IPS DF 6.9 (cell line): ENCODE results near the gene MCF2L2.

Source experiments
- DNase-seq: peaks from one replicate; pipeline ENCODE4 v3.0.0-alpha.2; 2013; ENCODE audit warnings: low read depth, low spot score
- H3K27ac ChIP-seq: one replicate; pipeline ENCODE4 v1.5.1; 2013; ENCODE audit warnings: low read length, control low read depth
- H3K27me3 ChIP-seq: 2 replicates; pipeline ENCODE4 v1.6.1; 2013; ENCODE audit warnings: mild to moderate bottlenecking, low read length; ENCODE audit not compliant: control insufficient read depth, insufficient read depth
- H3K36me3 ChIP-seq: 2 replicates; pipeline ENCODE4 v1.6.1; 2013; ENCODE audit warnings: low read length; ENCODE audit not compliant: control insufficient read depth, insufficient read depth
- H3K4me1 ChIP-seq: 2 replicates; pipeline ENCODE4 v1.6.1; 2013; ENCODE audit warnings: low read length; ENCODE audit not compliant: control insufficient read depth, insufficient read depth
- H3K4me3 ChIP-seq: 2 replicates; pipeline ENCODE4 v1.5.1; 2013; ENCODE audit warnings: mild to moderate bottlenecking, low read length
- H3K9me3 ChIP-seq: 2 replicates; pipeline ENCODE4 v1.6.1; 2013; ENCODE audit warnings: low read length, inconsistent platforms; ENCODE audit not compliant: control insufficient read depth, insufficient read depth
- WGBS: extraction: QIAGEN DNeasy Blood & Tissue Kit; methylation state at CpG from one replicate; pipeline ENCODE4 v1.1.7; 2013; ENCODE audit warnings: mixed read lengths, missing lambda C conversion rate; ENCODE audit not compliant: insufficient read length, insufficient coverage; 5-methylcytosine and 5-hydroxymethylcytosine counted together

MCF2L2 gene

DNA sequence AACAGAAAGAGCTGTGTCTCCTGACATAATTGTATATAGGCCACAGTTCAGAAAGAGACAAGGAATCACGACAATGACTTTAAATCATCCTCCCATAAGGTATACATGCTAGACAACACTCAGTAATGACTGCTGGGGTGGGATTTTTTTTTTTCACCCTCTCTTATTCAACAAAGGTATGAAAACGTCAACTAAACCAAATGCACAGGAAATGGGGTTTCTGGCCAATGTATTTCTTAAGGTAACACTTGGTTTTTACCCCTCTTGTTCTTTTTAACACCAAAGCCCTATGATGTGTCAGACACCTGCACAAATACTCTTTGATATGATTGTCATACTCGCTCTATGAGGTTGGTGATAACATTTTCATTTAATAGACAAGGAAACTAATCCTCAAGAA is 78.3 kb downstream of the MCF2L2 start:
- no peaks in the 10 kb centered on the region for H3K9me3 ChIP-seq
- H3K27me3 ChIP-seq = no peaks in the 10 kb centered on the region
- H3K27ac ChIP-seq = no peak overlapping the region
- DNase-seq = no peak
- WGBS = no CpG with 5 or more reads among the region's 3 CpGs
- H3K4me3 ChIP-seq = no peak overlapping the region
- H3K4me1 ChIP-seq = no peaks in the 10 kb centered on the region
- H3K36me3 ChIP-seq = no peaks in the 10 kb centered on the region

DNA sequence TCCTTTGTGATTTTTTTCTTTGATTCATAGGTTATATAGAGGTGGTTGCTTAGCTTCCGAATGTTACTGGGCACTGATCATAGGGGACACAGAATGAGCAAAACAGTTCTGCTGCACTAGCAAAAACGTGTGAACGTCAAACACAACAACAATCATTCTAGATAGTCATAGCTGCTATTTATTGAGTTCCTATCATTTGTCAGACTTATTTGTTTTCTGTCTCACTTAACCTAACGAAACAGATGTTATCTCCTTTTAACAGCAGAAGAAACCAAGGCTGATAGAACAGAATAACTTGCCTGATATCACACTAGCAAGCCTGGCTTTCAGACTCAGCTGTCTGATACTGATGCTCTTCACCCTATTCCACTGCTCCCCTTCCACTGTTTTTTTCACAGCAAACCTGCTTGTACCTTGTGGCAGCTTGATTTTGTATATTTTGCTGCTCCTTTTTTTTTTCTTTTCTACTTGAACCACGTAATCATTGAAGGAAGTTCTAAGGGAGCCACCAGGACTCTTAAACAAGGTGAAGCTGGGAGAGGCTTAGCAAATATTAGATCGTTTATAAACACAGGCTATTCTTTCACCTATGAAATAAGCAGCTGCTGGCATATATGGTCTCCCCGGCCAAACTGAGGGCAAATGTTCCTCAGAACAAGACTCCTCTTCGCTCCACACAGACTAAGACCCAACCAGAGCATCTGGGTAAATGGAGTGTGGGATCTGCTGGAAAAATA is 78.8 kb downstream of the MCF2L2 start:
- Histone ChIP-seq H3K27ac (no peak overlapping the region), H3K4me1 (no peaks in the 10 kb centered on the region), H3K36me3 (no peaks in the 10 kb centered on the region), H3K27me3 (no peaks in the 10 kb centered on the region), H3K9me3 (no peaks in the 10 kb centered on the region), H3K4me3 (no peak overlapping the region)
- WGBS = no CpG with 5 or more reads among the region's 8 CpGs
- DNase-seq = no peak

DNA sequence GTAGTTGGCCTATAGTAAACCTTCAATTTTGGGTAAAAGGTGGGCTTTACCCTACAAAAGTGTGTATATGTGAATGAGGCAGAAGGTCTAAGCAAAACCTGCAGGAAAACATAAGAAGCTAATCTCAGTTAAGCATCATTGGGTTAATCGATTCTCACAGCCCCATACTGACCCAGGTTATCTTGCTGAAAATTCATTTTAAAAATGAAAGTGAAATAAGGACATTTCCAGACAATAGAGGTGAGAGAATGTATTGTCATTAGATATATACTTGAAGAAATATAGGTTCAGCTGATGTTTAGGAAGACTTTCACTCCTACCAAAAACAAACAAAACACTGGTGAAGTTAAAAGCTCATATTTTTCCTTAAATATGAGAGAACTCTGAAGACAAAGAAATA is 85.6 kb downstream of the MCF2L2 start:
- Histone ChIP-seq H3K4me1 (no peaks in the 10 kb centered on the region), H3K27ac (no peak overlapping the region), H3K27me3 (no peaks in the 10 kb centered on the region), H3K9me3 (no peaks in the 10 kb centered on the region), H3K4me3 (no peak overlapping the region), H3K36me3 (no peaks in the 10 kb centered on the region)
- no peak for DNase-seq
- WGBS = no CpG with 5 or more reads among the region's 1 CpG

DNA sequence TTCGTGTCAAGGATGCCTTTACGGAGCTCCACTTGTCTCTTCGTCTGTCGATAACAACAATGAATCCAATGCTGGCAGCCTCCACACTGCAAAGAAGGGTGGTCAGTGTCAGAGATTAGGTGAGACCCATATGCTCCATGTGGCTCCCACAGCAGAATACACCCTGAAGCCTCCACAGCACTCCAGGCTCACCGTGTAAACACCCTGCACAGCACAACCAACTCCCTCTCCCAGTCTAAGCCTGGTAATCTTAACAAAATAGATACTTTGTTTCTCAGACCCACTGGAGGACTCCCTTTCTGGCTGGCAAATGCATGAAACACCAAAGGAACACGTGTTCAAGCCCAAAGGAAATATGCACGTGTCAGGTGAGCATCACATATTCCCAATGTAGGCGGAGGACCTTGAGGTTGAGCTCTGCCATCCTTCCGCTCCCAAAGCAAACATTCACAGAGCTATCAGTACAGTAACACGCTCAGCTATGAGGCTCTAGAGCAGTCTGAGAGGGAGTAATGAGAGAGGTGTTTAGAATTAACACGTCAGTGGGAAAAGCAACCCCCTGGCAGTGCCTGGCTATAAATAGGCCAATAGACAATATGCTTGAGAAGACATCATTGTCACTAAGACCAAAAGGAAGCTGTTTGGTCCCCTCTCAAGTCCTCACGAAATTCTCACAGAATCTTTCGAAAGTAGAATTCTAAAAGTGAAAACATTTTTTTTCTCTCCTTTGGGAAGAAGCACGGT is 86.7 kb downstream of the MCF2L2 start:
- Histone ChIP-seq H3K4me1 (no peaks in the 10 kb centered on the region), H3K36me3 (no peaks in the 10 kb centered on the region), H3K27ac (no peak overlapping the region), H3K4me3 (no peak overlapping the region), H3K9me3 (no peaks in the 10 kb centered on the region), H3K27me3 (no peaks in the 10 kb centered on the region)
- no peak for DNase-seq
- no CpG with 5 or more reads among the region's 14 CpGs for WGBS

DNA sequence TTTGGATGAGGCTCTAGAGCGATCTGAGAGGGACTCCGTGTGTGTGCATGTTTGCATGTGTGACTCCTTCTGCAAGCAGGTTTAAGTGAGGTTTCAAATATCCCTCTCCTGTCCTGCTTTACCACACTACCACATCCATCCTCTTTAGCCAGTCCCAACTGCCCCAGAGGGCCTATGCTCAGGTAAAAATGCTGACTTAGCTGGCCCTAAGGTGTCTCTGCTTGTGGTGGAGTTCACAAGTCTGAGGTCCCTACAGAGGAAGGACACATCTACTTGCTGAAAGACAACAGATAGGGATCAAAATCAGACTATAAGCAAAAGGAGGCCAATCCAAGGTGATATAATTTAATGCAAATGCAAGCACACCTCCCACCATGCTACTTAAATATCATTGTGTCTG is 88.2 kb downstream of the MCF2L2 start:
- Histone ChIP-seq H3K27ac (no peak overlapping the region), H3K27me3 (no peaks in the 10 kb centered on the region), H3K4me1 (no peaks in the 10 kb centered on the region), H3K36me3 (no peaks in the 10 kb centered on the region), H3K9me3 (no peaks in the 10 kb centered on the region), H3K4me3 (no peak overlapping the region)
- no peak for DNase-seq
- no CpG with 5 or more reads among the region's 2 CpGs for WGBS

DNA sequence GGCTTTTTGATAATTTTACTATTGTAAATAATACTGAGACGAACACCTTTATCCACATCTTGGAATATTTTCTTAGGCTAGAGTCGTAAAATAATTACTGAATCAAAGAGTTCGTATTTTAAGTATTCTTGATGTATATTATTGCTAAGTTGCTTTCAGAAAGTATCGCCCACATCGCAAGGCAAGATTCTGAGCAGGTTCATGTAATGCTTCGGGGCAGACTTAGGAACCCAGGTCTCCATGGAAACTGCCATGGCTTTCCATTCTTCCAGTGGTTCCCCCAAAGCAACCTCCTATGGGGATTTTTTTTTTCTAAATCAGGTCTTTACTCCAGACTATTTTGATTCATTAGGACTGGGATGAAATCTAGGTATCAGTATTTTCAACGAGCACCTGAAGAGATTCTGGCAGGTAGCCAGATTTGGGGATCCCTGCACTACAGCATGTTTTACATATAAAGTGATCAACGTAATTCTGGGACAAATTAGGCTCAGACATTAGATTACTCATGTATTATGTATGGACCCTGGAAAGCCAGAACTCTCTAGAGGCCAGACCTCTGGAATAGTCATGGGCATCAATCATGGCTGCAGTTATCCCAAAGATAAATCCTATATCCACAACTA is 88.8 kb downstream of the MCF2L2 start:
- no peaks in the 10 kb centered on the region for H3K4me1 ChIP-seq
- no CpG with 5 or more reads among the region's 8 CpGs for WGBS

DNA sequence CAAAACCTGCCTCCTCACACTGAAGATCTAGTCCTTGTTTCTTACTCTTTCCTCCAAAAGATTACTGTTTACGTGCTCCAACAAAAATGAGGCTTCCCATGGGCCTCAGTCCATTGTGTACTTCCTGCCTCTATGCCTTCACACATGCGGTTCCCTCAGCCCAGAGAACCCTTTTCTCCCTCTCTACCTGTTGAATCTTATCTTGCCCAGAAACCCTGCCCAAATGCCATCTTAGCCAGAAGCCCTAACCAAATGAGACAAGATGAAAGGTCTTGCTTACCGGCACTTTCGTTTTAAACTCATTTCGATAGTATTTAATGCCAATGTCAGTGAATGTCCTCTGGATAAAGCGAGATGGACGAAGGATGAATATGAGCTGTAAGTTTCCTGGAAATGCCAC is 89.9 kb downstream of the MCF2L2 start:
- DNase-seq = no peak
- Histone ChIP-seq H3K36me3 (no peaks in the 10 kb centered on the region), H3K27ac (no peak overlapping the region), H3K27me3 (no peaks in the 10 kb centered on the region), H3K4me1 (no peaks in the 10 kb centered on the region), H3K4me3 (no peak overlapping the region), H3K9me3 (no peaks in the 10 kb centered on the region)
- WGBS = no CpG with 5 or more reads among the region's 7 CpGs

More for the DNA sequence above, 88.8 kb downstream of the MCF2L2 start:
- no peak for DNase-seq
- Histone ChIP-seq H3K9me3 (no peaks in the 10 kb centered on the region), H3K4me3 (no peak overlapping the region), H3K36me3 (no peaks in the 10 kb centered on the region), H3K27ac (no peak overlapping the region), H3K27me3 (no peaks in the 10 kb centered on the region)

DNA sequence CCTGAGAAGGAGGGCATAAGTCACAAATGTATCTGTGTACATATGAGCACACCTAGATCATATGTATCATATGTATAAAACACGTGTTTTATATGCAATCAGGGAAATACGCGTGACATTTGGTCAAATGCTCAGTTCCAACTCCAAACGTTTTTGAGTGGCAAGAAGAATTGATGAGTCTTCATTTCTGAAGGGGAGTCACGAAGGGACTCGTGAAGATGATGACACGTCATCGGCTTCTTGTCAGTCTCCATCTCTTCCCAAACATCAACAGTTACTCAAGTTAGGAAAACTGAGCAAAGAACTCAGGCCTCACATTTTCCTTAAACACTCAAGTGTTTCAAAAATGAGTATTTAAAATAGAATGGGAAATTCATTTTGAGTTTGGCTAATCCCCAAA is 95.9 kb downstream of the MCF2L2 start:
- Histone ChIP-seq H3K27ac (no peak overlapping the region), H3K9me3 (no peaks in the 10 kb centered on the region), H3K4me1 (peaks cover 2% of the 10 kb centered on the region), H3K36me3 (no peaks in the 10 kb centered on the region), H3K27me3 (no peaks in the 10 kb centered on the region), H3K4me3 (no peak overlapping the region)
- DNase-seq = no peak
- WGBS = no CpG with 5 or more reads among the region's 8 CpGs

DNA sequence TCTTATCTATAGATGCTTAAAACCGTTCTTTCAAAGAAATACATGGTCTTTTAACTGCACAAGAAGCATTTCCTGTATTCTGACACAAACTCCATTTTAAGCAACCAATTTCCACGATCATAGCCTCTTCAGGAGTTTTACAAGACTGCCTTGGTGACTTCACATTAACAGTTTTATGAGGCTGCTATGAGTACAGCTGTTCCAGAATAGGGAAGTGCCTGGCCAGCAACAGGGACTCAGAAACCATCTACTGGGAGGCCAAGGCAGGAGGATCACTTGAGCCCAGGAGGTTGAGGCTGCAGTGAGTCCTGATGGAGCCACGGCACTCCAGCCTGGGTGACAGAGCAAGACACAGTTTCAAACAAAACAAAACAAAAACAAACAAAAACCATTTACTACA is 96.9 kb downstream of the MCF2L2 start:
- no peaks in the 10 kb centered on the region for H3K27me3 ChIP-seq
- peaks cover 2% of the 10 kb centered on the region for H3K4me1 ChIP-seq
- H3K27ac ChIP-seq = no peak overlapping the region
- H3K36me3 ChIP-seq = no peaks in the 10 kb centered on the region
- WGBS = no CpG with 5 or more reads among the region's 3 CpGs
- H3K4me3 ChIP-seq = no peak overlapping the region
- no peak for DNase-seq
- no peaks in the 10 kb centered on the region for H3K9me3 ChIP-seq

DNA sequence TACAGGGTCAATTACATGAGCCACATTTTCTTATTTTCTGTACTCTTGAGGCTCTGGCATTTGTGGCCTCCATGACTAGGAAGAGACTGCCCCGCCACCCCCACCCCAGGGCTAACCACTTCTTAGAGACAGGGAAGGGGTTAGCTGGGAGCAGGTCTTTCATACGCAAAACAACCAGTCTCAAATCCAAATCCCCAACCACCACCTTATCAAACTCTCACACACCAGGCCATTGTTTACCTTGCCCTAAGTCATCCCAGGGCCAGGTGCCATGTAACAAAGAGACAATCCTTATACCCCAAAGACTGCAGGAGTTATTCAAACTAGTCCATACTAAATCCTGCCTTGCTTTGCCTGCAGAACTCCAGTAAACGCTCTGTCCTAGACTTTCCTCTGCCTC is 97.5 kb downstream of the MCF2L2 start:
- Histone ChIP-seq H3K27ac (no peak overlapping the region), H3K36me3 (no peaks in the 10 kb centered on the region), H3K27me3 (no peaks in the 10 kb centered on the region), H3K4me3 (no peak overlapping the region), H3K4me1 (peaks cover 2% of the 10 kb centered on the region), H3K9me3 (no peaks in the 10 kb centered on the region)
- peak; percentile 45 for DNase-seq
- no CpG with 5 or more reads among the region's 3 CpGs for WGBS
